Smooth muscle cell (in vitro differentiated cells): ENCODE data around the gene STX8. TPM values are rescaled to one million over a fixed set of nuclear protein-coding genes. Genes with fewer than 3 reads are reported as not detected.

Experiments used
- DNase-seq: peaks from one replicate; lab custom pipeline; 2025; ENCODE audit not compliant: unreplicated experiment; lab: John Stamatoyannopoulos, UW
- H2AFZ ChIP-seq: fragments of 200-600 bp; sonication (generic); 2 replicates; pipeline ENCODE4 v1.6.0; 2016; ENCODE audit warnings: antibody characterized with exemption, low read depth, mild to moderate bottlenecking
- H3F3A ChIP-seq: fragments of 200-600 bp; sonication (generic); 2 replicates; pipeline ENCODE4 v1.6.0; 2017; ENCODE audit warnings: antibody characterized with exemption, low read depth
- H3K27ac ChIP-seq: fragments of 200-600 bp; sonication (generic); 2 replicates; pipeline ENCODE4 v1.5.1; 2016; ENCODE audit warnings: low read depth, mild to moderate bottlenecking
- H3K27me3 ChIP-seq: fragments of 200-600 bp; sonication (generic); 2 replicates; pipeline ENCODE4 v1.6.1; 2016; ENCODE audit warnings: low read depth, mild to moderate bottlenecking
- H3K36me3 ChIP-seq: fragments of 200-600 bp; sonication (generic); 2 replicates; pipeline ENCODE4 v1.5.1; 2016; ENCODE audit warnings: low read depth
- H3K4me1 ChIP-seq: fragments of 200-600 bp; sonication (generic); 2 replicates; pipeline ENCODE4 v1.5.1; 2016; ENCODE audit warnings: low read depth
- H3K4me2 ChIP-seq: fragments of 200-600 bp; sonication (generic); 2 replicates; pipeline ENCODE4 v1.6.0; 2016; ENCODE audit warnings: mild to moderate bottlenecking
- H3K4me3 ChIP-seq: fragments of 200-600 bp; sonication (generic); 2 replicates; pipeline ENCODE4 v1.5.1; 2016; ENCODE audit warnings: mild to moderate bottlenecking
- H3K79me2 ChIP-seq: fragments of 200-600 bp; sonication (generic); 2 replicates; pipeline ENCODE4 v1.6.0; 2016; ENCODE audit warnings: low read depth, mild to moderate bottlenecking
- H3K9ac ChIP-seq: fragments of 200-600 bp; sonication (generic); 2 replicates; pipeline ENCODE4 v1.6.0; 2016; ENCODE audit warnings: low read depth
- H3K9me3 ChIP-seq: fragments of 200-600 bp; sonication (generic); replicated peaks from 2 replicates; pipeline ENCODE4 v1.5.1; 2016; ENCODE audit warnings: low read depth
- H4K20me1 ChIP-seq: fragments of 200-600 bp; sonication (generic); 2 replicates; pipeline ENCODE4 v1.6.0; 2016; ENCODE audit warnings: low read depth
- CTCF ChIP-seq: fragments of 200-600 bp; sonication (generic); IDR thresholded peaks from 2 replicates; pipeline ENCODE4 v1.5.1; 2017; ENCODE audit warnings: borderline replicate concordance, mild to moderate bottlenecking, antibody characterized with exemption; ENCODE audit not compliant: insufficient read depth, poor library complexity, severe bottlenecking
- WGBS: methylation state at CpG from one replicate; pipeline ENCODE4 v1.1.7; 2016; ENCODE audit warnings: low lambda C conversion rate; 5-methylcytosine and 5-hydroxymethylcytosine counted together
- polyA plus RNA-seq: library from polyadenylated mRNA; unstranded; fragments of >200 nt; fragmentation: Nextera tagmentation; extraction: Ambion mirVana; gene quantifications from 2 replicates; pipeline ENCODE4 v1.2.1, GENCODE V29; 2016
- total RNA-seq: library from RNA; depleted of rRNA; stranded (reverse); fragments of >200 nt; gene quantifications from 2 replicates; pipeline ENCODE4 v1.2.3, GENCODE V29; 2014

Gene STX8
- total and polyA plus RNA-seq, 2 experiments from 2014 or later = 63.8 to 88.5 TPM

- no peaks in the 10 kb centered on the region for H3F3A ChIP-seq
- no peaks in the 10 kb centered on the region for H3K9me3 ChIP-seq
- peaks cover 5% of the 10 kb centered on the region for H3K27me3 ChIP-seq
- H2AFZ ChIP-seq = no peak overlapping the region
- no peak overlapping the region for H3K4me3 ChIP-seq
- no peak for DNase-seq
- no peak for TF ChIP-seq CTCF
- no peak overlapping the region for H3K9ac ChIP-seq
- H3K4me2 ChIP-seq = no peak overlapping the region
- peaks cover 7% of the 10 kb centered on the region for H3K4me1 ChIP-seq
- H3K36me3 ChIP-seq = no peaks in the 10 kb centered on the region
- no peaks in the 10 kb centered on the region for H4K20me1 ChIP-seq
- no peak overlapping the region for H3K27ac ChIP-seq
- 82% methylated on average over 13 of the region's 13 CpGs for WGBS
- H3K79me2 ChIP-seq = no peaks in the 10 kb centered on the region
Measured at GRCh38 chr17:9227819-9228407, 347.7 kb downstream of the STX8 start.

- no peaks in the 10 kb centered on the region for H3F3A ChIP-seq
- H4K20me1 ChIP-seq = no peaks in the 10 kb centered on the region
- TF ChIP-seq CTCF = no peak
- no peak overlapping the region for H3K27ac ChIP-seq
- WGBS = 60% methylated on average over 14 of the region's 14 CpGs
- H3K4me3 ChIP-seq = no peak overlapping the region
- no peak overlapping the region for H3K9ac ChIP-seq
- H3K9me3 ChIP-seq = no peaks in the 10 kb centered on the region
- H3K4me1 ChIP-seq = peaks cover 8% of the 10 kb centered on the region
- H3K79me2 ChIP-seq = no peaks in the 10 kb centered on the region
- H3K36me3 ChIP-seq = no peaks in the 10 kb centered on the region
- peaks cover 5% of the 10 kb centered on the region for H3K27me3 ChIP-seq
- DNase-seq = no peak
- no peak overlapping the region for H3K4me2 ChIP-seq
- no peak overlapping the region for H2AFZ ChIP-seq
Measured at GRCh38 chr17:9226794-9227135, 348.9 kb downstream of the STX8 start.

- TF ChIP-seq CTCF = no peak
- H3K4me2 ChIP-seq = no peak overlapping the region
- H3K9me3 ChIP-seq = no peaks in the 10 kb centered on the region
- no peak overlapping the region for H2AFZ ChIP-seq
- H3K79me2 ChIP-seq = no peaks in the 10 kb centered on the region
- no peak for DNase-seq
- no peaks in the 10 kb centered on the region for H3K36me3 ChIP-seq
- 92% methylated on average over 22 of the region's 34 CpGs for WGBS
- H3K9ac ChIP-seq = no peak overlapping the region
- no peak overlapping the region for H3K4me3 ChIP-seq
- peaks cover 5% of the 10 kb centered on the region for H3K27me3 ChIP-seq
- peaks cover 13% of the 10 kb centered on the region for H3K4me1 ChIP-seq
- H3F3A ChIP-seq = no peaks in the 10 kb centered on the region
- H4K20me1 ChIP-seq = no peaks in the 10 kb centered on the region
- no peak overlapping the region for H3K27ac ChIP-seq
Measured at GRCh38 chr17:9226130-9226793, 349.4 kb downstream of the STX8 start.
